DND-41 (cell line): Measurements from ENCODE around the gene SLC4A11.

ENCODE experiments used
- CTCF ChIP-seq: IDR thresholded peaks from 2 replicates; pipeline ENCODE4 v1.5.1; 2012; ENCODE audit warnings: borderline replicate concordance, low read length, moderate library complexity, mild to moderate bottlenecking; ENCODE audit not compliant: poor library complexity, severe bottlenecking; ENCODE audit errors: extremely low read depth
- EZH2 ChIP-seq: IDR thresholded peaks from 3 replicates; pipeline ENCODE4 v1.6.1; 2012; ENCODE audit warnings: borderline replicate concordance, low read depth, mild to moderate bottlenecking, moderate library complexity, low read length, inconsistent platforms; ENCODE audit not compliant: severe bottlenecking

GRCh38 chr20:3258429-3258828 is 19.4 kb upstream of the SLC4A11 start:
- TF ChIP-seq CTCF, result no peak
- no peak for TF ChIP-seq EZH2
